ENCODE data around the gene DYNC2I2.

The DYNC2I2 gene

DNA sequence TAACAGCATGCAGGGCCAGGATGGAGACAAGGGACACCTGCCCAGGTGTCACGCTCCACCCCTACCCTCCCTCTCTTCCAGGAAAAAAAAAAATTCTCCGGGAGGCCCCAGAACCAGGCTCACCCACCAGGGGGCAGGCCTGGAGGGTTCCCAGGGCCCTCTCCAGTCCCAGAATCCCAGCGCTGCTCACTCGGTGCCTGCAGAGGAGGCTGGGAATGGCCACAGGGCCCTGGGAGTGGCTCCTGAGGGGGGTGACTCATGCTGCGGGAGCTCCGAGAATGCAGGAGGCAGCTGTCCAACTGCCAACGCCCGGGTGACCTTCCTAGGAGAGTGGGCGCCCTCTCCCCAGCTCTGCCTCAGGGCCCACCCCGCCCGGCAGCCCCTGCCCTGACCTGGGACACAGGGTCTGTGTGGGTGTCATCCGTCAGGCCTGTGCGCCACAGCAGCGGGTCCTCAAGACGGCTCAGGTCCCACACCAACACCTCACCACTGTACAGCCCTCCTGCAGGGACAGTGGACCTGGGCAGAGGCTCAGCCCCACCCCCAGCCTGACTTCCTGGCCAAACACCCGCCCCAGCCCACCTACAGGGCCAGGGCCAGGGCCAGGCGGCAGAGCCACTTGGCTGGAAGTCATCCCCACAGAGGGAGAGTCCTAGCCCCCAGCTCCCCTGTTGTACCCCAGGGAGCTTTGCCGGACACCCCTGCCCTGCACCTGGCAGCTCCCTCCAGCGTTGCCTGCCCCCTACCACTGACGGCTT lies 21.2 kb downstream of the DYNC2I2 start:
- DNase-seq, result no peak

DNA sequence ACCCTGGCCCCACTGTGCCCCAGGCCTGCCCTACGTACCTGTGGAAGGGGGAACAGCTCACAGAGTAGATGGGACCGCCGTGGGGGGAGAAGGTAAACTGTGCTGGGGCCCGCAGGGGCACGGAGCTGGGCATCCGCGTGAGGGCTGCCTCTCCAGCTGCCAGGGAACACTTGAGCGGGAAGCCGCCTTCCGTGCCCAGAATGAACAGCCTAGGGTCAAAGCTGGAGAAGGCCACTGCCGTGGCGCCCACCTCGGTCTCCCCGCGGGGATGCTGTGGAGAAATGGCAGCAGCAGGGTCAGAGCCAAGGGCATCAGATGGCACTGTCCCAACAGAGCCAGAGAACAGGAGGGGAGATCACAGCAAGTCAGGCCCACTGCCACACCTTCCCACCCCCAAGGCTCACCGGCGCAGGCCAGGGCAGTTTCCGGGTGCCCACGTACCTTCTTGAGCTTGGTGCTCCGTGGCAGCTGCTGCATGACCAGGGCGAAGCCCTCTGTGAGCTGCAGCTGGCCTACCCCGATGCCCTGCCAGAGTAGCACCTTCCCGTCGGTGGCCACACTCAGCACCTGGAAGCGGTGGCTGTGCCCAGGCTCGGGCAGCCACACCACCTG lies 21.9 kb downstream of the DYNC2I2 start:
- DNase-seq, result no peak

DNA sequence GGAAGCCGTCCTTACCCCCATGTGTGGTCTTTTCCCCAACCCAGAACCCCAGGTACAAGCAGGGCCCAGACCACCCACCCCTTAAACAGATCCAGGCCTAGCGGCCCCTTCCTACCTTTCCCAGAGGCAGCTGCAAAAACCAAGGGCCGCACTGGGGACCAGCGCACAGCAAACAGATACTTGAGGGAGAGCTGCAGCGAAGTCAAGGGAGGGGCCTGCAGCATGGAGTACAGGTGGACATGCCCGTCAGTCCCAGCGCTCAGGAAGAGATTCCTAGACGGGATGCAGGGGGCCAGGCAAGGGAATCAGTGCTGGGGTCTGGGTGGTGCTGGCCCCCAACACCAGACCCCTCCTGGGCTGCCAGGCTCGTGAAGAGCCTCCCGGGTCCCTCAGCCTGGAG lies 22.5 kb downstream of the DYNC2I2 start:
- no peak for DNase-seq

DNA sequence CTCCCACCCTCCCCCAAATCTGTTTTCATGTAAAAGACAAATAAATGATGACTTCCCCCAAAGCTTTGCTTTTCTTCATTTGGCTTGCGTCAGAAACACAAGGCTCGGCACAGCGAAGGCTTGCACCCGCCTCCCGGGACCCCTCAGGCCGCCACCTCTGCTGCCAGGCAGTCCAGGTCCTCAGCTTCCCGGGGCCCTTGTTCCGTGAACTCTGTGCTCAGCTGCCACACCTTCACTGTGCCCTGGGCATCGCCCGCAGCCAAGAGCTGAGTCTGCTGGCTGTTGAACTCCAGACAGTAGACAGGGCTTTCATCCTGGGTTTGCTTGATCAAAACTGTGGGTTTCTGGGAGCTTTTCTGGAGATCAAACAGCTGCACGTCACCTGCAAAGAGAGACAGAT lies 23.0 kb downstream of the DYNC2I2 start:
- no peak for DNase-seq

DNA sequence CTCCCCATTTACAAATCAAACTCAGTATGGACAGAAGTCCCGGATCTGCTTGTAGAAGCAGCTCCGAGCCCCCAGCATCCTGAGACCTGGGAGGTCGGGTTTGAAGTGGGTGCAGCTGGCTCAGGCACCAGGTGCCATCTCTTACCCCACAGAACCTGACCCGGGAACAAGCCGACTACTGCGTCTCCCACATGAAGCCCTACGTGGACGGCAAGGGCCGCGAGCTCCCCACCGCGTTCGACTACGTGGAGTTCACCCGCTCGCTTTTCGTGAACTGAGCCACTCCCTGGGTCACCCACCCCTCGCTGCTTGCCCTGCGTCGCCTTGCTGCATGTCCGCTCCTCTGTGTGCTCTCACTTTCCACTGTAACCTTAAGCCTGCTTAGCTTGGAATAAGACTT lies 23.6 kb downstream of the DYNC2I2 start:
- no peak for DNase-seq

DNA sequence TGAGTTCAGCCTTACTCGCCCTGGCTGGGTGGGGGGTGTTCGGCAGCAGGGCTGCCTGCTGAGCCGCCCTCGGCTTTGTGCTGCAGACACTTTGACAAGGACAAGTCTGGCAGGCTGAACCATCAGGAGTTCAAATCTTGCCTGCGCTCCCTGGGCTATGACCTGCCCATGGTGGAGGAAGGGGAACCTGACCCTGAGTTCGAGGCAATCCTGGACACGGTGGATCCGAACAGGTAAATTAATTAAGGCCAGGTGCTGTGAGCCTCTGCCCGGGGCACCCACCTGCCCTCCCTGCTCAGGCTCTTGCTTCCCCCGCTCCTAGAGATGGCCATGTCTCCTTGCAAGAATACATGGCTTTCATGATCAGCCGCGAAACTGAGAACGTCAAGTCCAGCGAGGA lies 24.2 kb downstream of the DYNC2I2 start:
- DNase-seq, result no peak

DNA sequence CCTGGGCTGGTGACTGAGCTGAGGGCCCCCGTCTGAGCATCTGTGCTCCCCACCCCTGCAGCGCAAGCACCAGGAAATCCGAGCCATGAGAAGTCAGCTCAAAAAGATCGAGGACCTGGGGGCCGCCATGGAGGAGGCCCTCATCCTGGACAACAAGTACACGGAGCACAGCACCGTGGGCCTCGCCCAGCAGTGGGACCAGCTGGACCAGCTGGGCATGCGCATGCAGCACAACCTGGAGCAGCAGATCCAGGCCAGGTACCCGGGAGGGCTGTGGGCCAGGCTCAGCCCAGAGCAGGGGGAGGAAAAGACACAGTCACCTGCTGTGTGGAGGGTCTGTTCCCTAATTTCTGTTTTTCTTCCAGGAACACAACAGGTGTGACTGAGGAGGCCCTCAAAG lies 24.6 kb downstream of the DYNC2I2 start:
- no peak for DNase-seq

DNA sequence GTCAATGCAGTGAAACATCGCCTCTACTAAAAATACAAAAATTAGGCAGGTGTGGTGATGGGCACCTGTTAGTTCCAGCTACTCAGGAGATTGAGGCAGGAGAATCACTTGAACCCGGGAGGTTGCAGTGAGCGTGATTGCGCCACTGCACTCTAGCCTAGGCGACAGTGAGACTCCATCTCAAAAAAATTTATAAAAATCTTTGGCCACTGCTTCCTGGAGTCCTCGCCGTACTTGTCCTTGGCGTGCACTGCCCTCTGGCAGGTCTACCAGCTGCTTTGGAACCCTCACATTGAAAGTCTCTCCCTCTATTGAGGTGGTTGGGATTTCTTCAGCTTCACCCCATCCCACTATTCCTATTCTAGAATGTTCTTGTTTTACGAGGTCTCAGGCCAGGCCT lies 25.0 kb downstream of the DYNC2I2 start:
- no peak for DNase-seq

DNA sequence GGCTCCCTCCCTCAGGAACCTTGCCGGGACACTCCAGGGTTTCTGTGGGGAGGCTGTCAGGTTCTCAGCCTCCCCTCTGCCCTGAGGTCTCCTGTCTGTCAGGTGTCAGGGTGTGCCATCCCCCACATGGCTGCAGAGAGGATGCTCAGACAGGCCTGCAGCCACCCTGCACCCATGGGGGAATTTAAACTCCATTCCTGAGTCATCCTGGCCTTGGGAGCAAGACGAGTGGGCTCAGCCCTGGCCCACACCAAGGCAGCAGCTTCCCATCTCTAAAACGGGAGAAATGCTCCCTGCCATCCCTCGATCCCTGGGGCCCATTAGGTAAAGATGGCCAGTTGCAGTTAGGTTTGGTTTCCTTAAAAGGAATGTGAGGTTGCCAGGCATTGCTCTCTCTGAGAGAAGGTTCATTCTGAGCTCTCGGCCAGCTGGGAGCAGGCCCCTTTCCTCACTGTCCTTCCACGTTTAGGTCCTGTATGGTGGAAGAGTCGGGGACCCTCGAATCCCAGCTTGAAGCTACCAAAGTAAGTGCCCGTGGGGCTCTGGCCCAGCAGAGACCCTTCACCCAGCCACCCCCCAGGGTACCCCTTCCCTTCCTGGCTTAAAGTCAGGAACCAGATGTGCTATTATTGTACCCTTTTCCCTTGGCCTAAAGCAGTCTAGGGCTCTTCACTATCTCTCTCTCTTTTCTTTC lies 26.6 kb downstream of the DYNC2I2 start:
- no peak for DNase-seq

DNA sequence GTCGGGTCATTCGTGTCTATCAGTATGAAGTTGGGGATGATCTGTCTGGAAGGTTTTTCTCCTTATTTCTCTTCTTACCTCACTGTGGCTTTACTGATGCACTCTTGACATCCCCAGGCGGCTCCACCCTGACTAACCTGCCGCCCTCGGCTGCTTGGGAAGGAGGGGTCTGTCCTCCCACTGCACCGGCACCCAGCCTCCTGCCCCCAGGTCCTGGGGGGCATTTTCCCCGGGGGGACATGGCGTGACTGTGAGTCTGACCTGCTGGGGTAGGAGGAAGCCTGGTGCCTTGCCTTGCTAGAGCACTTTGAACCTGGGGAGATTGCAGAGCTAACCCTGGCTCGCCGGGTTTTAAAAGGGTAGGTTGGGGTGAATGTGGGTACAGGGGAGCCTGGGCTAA lies 27.5 kb downstream of the DYNC2I2 start:
- no peak for DNase-seq

DNA sequence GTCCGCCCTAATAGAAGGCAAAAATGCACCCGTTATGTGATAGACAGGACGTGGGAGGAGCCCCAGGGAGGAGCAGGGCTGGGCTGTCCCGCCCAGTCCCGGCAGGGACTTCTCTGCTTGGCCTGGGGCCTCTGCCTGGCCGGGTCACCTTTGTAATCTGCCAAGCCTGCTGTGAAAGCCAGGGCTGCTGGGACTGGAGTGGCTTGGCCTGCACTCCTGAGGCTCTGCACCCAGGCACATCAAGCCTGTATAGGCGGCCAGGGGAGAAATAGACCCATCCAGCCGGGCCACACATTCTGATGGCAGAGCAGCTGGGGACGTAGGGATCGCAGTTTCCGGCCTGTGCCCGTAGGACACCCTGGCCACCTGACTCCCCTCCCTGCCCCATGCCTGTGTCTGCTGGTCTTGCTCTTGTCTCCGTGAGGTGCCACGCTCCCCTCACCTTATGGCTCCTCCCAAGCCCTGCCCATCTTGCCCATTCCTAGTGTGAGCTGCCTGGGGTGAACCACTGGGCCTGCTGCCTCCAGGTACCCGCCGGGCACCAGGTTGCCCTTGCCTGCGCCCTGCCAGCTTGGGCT lies 28.1 kb downstream of the DYNC2I2 start:
- DNase-seq, result no peak

DNA sequence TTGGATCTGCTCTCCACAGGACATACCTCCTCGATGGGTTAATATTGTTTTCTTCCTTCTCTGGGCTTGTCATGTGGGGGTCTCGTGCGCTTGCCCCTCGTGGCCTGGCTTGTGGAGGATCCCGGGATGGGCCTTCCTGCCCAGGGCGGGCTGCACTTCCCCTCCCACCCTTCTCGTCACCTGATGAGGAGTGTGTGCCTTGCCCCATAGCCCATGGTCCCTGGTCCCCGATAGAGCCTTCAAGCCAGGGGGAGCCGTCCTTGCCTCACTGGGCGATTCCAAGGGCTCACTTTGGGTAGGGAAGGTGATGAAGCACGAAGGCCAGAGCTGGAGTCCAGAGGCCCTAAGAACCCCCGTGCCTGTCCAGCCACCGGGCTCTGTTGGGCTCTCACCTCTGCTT lies 28.7 kb downstream of the DYNC2I2 start:
- DNase-seq, result no peak

DNA sequence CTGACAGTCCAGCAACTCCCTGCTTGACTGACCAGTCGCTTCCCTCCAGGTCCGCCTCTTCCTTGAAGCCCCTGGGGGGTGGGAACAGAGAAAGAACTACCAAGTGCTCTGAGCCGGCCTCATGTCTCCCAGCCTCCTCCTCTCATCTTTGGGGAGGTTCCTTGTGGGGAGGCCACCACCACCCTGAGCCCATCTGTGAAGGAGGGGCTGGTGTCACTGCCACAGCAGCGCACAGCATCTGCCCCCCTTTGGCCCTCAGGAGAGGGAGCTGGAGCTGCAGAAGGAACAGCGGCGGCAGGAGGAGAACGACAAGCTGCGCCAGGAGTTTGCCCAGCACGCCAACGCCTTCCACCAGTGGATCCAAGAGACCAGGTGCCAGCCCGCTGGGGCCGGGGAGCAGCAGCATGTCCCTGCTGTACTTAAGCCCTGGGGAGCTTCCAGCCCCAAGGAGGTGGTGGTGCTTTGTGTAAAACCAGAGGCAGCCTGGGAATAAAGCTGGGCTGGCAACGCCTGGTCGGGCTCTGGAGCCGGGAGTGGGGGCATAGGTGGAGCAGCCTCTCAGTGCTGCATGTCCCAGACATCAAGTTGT lies 29.4 kb downstream of the DYNC2I2 start:
- DNase-seq, result no peak

DNA sequence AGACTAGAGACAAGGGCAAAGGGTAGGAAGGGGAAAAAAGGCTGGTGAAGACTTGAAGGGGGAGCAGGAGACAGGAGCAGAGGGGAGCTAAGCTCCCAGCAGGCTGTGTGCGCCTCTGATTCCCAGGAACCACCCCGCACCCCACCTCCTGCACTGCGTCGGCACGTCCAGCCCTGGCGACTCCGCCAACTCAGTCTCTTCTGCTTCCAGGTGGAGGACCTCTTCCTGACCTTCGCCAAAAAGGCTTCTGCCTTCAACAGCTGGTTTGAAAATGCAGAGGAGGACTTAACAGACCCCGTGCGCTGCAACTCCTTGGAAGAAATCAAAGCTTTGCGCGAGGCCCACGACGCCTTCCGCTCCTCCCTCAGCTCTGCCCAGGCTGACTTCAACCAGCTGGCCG lies 30.5 kb downstream of the DYNC2I2 start:
- no peak for DNase-seq

DNA sequence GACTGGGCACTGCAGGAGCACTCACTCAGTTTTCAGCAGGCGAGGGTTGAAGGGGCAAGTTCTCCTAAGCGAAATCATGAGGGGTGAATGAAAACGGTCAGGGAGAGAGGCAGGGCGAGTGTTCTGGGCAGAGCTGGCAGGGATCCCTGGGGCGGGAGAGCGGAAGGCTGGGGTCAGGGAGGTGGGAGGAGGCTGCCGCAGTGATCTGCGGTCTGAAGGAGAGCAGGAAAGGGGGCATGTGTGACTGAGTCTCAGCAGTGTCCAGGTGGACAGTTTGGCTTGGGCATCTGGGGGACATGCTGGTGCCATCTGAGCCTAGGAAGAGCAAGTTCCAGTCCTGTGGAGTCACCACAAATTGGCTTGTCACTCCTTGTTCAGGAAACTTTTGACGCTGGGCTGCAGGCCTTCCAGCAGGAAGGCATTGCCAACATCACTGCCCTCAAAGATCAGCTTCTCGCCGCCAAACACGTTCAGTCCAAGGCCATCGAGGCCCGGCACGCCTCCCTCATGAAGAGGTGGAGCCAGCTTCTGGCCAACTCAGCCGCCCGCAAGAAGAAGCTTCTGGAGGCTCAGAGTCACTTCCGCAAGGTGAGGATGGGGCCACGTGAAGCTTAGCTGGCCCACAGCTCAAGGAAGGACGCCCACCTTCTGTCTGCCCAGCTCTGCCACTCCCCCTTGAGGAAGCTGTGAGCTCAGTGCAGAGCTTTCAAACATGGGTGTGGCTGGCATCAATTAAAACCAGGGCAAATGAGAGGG lies 31.1 kb downstream of the DYNC2I2 start:
- no peak for DNase-seq

DNA sequence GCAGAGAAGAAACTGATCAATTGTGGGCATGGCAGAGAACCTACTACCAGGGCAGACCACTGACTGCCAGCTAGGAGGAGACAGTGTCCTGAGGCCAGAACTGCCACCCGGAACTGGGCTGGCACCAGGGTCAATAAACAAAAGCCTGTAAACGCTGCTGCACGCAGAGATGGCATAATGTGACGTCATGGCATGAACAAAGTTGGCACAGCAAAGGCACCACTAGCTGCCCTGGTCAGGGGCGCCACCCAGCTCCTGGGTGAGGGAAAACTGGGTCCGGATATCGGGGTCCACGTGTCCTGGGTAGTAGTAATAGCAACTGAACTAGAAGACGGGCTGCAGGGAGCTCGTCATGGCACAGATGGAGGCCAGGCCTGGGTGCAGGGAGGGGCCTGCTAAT lies 32.1 kb downstream of the DYNC2I2 start:
- no peak for DNase-seq

DNA sequence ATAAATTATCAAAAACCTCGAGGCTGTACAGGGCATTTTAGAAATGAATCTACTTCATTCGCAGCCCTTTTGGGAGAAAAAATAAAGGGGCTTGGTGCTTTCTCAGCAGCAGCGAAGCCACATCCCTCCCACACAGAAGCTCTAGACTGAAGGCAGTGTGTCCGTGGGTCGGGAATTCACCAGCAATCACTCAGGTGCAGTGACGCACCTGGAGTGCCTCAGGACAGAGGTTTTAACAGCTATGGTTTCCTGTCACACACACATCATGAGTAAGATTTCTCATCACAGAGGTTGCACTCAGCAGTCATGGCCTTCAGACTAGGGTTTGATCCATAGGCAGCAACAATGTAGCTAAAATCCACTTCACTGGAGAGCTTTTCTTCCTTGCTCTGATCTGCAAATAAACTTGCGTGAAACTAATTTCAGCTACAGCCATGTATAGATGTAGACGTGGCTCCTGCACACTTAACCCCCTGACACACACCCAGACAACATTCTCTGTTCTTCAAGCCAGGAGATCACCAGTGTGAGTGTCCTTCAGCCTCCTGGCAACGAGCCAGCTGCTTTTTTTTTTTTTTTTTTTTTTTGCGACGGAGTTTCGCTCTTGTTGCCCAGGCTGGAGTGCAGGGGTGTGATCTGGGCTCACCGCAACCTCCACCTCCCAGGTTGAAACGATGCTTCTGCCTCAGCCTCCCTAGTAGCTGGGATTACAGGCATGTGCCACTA lies 34.8 kb downstream of the DYNC2I2 start:
- no peak for DNase-seq

DNA sequence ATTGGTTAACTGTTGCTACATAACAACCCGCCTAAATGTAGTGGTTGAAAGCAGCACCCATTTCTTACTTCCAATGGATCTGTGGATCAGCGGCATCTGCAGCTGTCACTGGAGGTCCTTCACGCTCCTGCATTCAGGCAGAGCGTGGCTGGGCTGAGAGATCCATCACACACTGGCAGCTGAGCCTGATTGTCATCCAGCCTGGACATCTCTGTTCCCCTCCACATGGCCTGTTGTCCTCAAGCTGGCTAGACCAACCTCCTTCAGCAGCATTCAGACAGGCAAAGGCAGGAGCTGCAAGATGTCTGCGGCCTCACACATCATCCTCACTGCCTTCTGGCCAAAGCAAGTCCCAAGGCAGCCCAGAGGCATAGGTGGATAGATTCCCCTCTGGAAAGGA lies 36.9 kb downstream of the DYNC2I2 start:
- DNase-seq, result no peak

DNA sequence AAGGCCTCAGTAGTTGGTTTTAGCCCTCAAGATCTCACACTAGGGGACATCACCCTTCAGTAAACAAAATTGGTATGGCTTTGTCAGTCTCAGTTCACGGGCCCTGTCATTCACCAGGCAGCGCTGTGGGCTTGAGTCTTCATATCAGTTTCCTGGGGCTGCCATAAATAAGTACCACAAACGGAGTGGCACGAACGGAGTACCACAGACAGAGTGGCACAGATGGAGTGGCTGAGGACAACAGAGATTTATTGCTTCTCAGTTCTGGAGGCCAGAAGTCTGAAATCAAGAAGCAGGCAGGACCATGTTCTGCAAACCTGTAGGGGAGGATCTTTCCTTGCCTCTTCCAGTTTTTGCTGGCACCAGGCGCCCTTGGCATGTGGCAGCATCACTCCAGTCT lies 37.5 kb downstream of the DYNC2I2 start:
- DNase-seq, result no peak

DNA sequence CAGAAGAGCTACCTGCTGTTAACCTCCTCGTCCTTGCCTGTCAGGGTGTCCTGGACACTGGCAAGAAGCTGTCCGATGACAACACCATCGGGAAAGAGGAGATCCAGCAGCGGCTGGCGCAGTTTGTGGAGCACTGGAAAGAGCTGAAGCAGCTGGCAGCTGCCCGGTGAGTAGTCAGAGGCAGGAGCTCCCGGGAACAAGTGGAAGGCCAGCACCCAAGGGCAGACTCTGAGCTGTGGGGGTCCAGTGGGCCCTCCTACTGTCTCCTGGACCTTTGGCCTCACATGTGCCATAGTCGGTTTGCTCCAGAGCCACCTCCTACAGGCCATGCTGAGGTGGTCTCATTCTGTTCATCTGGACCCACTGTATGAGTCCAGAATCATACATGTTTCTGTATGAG lies 38.7 kb downstream of the DYNC2I2 start:
- no peak for DNase-seq

DNA sequence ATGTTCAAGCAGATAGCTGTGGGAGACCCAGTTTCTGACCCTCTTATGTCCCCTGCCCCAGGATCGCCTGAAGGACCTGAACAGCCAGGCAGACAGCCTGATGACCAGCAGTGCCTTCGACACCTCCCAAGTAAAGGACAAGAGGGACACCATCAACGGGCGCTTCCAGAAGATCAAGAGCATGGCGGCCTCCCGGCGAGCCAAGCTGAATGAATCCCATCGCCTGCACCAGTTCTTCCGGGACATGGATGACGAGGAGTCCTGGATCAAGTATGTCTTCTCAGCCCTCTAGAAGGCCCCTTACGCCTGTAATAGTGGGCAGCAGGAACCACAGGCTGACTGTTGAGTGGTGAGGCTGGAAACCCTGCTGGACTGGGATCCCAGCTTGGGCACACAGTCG lies 41.1 kb downstream of the DYNC2I2 start:
- no peak for DNase-seq

DNA sequence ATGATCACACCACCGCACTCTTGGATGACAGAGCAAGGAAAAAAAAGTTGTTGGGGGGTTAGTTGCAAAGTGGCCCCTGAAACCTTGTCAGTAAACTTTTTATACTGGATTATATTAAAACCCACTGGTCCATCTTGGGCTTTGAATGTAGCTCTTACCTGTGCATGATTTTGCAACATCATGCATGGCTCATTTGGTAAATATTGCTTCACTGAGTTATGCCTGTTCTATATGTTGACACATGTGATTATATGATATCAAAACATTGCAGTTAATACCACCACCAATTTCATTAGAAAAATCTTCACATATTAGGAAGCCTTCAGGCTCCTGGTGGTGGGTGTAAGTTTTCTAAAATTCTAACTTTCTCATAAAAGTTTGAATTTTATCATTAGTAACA lies 41.9 kb downstream of the DYNC2I2 start:
- DNase-seq, result no peak
